Non-pigmented ciliary epithelial cell (primary cell): ENCODE results near the gene AMBRA1.

ENCODE experiments used
- DNase-seq: peaks from one replicate; pipeline ENCODE4 v3.0.0-alpha.2; 2010; ENCODE audit warnings: low read depth

AMBRA1 gene

DNA sequence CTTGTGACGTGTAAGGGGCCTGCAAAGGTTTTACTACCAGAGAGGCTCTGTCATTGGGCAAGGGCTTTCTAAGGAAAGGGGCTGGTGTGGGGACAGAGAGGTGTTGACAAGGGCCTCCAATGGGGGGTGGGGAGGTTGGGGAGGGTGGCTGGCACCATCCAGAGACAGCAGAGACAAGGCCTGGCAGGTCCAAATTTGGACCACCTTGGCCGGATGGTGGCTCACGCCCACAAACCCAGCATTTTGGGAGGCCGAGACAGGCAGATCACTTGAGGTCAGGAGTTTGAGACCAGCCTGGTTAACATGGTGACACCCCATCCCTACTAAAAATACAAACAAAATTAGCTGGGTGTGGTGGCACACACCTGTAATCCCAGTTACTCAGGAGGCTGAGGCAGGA lies 200.1 kb downstream of the AMBRA1 start:
- DNase-seq = no peak

DNA sequence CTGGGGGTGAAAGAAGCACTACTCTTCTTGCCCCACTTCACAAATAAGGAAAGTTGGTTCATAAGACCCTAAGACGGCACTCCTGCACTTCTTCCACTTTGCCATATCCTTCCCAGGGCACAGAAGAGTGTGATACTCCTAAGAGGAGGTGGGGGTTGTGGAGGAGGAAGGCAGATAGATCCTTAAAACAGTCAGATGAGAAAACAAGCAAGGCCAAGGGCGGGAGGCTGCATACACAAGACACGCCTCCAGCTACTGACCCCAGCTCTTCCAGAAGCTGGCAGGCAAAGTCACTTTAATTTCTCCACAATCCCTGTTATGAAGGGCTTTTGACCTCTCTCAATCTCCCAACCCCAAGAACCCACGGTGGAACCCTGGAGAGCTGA lies 200.6 kb downstream of the AMBRA1 start:
- no peak for DNase-seq

DNA sequence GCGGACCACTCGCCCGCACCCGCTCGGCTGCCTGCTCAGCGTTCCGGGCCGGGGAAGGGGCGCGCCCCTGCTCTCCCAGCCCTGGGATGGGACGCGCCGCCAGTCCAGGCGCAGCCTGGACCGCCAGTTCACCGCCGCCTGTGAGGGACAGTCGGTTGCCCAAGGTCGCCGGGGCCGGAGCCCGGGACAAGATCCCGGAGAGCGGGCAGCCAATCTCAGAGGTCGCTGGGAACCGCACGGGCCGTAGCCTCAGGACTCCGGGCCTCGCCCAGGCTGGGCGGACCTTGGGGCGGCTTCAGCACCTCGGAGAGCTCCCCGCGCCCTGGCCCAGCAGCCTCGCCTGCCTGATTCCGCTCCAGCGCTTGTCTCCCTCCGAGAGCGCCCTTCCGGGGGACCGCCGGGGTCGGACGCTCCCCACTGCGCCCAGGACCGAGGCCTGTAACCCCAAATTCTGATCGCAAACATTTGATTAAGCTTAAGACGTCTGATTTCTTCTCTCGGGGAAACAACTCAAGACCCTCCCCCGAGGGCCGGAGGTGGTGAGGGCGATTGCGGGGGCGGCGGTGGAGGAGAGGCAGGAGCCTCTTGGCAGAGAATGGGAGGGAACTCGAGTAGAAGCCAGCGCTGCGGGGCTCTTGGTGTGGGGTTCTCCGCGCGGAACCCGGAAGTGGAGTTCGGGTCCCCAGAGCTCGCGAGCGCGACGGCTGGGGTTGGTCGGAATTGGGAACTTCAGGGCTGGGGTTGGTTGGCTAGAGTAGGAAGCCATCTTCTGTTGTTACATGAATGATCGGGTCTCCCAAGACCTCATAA lies 201.2 kb downstream of the AMBRA1 start:
- no peak for DNase-seq

DNA sequence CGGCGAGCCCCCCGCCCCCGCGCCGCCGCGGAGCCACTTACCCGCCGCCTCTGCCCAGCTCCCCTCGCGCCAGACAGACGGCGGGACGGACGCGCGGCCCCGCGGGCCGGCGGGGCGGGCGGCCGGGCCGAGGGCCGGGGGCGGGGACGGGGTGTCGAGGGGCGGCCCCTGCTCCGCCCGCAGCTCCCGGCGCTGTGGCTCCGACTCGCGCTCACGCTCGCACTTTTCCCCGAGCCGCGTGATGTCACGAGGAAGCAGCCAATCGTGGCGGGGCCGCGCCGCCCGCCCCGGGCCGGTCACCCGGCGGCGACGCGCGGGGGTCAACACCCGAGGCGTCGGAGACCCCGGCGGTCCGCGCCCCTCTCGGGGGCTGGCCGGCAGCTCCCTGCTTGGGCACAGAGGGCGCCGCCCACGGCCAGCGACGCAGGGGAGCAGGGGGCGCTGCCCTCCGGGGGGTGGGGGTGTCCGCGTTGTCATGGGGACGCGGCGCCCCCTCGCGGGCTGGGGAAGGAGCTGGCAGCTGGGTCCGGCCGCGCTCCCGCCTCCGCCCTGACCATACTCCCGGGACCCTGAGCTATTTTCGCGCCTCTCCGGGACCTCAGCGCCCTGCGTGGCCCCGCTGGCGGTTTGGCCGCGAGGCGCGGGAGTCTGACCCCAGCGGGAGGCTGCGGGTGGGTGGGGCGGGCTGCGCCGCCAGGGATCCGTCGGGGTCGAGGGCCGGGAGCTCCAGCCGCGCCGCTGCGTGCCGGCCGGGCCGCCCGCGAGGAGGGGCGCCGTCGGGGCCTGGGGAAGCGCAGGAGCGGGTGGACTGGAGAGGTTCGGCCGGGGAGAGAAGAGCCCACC lies 202.0 kb downstream of the AMBRA1 start, which contains the start of gene CHRM4:
TSS of gene CHRM4 (minus strand) at position 199 of the 843 bp plus-strand sequence. CDS start 5,219 bp downstream, outside the sequence.
- no peak for DNase-seq

DNA sequence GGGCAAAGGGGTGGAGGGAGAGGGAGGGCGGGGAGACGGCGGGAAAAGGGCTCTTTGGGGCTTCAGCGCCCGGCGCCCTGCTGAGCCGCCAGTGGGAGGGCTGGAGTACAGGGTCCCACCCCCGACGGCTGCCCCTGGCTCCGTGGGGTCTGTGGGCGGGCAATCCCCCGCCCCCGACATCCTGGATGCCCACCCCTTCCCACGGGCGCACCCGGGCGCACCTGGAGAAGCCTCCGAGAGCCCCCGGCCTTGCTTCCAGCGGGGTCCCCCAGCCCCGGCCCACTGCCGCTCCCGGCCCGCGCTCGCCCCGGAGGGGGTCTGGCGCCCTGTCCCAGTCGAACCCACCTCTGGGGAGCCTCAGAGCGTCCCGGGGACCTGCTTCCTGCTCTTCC lies 202.6 kb downstream of the AMBRA1 start:
- no peak for DNase-seq

DNA sequence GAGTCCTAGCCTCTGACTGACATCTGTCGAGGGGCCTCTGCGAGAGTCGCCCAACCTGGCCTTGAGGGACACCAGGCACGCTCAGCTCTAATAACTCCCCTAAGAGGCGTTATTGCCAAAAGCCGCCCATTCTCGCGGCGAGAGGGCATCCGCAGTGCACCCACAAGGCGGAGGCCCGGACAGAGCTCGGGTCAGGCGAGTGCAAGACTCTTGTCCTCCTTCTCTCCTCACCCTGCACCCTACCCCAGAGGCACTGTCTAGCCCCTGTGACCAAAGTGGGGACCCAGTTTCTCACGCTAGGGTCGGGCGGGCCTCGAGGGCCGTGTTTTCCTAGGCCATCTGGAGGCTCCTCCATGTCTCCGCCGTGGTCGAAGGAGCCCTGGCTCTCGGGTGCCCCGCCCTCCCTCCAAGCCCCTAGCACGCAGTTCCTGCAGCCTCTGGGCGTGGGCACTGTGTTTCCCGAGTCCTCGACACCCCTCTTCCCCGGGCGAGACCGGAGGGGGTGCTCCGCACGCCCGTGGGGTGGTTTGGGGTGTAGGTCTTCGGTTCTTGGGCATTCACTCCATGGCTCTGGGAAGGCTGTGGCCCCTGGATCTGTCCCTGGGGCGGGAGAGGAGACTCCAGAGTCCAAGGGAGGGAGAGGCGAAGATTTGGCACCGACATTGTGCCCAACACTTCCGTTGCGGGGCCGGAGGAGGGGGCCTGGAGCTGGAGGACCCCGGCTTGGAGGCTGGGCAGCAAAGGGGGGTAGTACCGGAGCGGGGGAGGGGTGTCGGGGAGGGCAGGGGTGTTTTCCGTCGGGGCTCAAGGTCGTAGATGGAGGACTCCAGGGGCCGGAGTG lies 203.3 kb downstream of the AMBRA1 start:
- no peak for DNase-seq

DNA sequence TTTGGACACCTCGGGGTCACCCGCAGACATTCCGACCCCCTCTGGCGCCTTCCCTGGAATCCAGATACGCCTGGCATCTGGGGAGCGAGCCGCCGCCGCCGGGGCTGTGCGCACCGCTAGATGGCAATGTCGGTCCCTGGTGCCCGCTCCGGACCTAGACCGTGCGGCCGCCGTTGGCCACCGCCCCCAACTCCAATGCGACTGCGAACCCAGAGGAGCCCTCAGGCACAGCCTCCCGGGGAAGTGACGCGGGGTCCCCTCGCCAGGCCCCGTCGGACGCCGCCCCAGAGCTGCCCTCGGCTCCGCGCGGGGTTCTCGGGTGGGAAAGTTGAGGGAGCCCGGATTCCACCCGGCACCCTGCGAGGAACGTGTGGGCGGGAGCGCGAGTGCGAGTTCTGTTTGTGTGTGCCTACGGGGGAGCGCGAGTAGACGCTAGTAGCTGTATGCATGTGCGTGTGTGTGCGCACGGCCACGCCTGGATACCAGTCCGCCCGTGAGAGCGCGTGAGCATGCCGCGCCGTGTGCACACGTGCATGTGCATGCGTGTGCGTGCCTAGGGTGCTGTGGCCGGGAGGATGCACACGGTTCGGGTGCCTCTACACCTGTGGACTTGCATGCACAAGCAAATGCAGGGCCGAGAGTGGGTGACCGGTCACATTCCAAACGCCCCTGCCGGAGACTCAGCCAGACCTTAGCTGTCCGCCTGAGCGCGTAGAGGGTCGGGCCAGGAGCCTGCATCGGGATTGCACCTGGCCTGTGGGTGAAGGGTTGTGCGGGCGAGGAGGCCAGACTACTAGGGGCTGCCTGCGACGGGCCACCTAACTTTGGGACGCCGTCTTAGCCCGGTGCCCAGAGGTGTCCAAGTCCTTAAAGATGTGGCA lies 204.1 kb downstream of the AMBRA1 start:
- DNase-seq = no peak

DNA sequence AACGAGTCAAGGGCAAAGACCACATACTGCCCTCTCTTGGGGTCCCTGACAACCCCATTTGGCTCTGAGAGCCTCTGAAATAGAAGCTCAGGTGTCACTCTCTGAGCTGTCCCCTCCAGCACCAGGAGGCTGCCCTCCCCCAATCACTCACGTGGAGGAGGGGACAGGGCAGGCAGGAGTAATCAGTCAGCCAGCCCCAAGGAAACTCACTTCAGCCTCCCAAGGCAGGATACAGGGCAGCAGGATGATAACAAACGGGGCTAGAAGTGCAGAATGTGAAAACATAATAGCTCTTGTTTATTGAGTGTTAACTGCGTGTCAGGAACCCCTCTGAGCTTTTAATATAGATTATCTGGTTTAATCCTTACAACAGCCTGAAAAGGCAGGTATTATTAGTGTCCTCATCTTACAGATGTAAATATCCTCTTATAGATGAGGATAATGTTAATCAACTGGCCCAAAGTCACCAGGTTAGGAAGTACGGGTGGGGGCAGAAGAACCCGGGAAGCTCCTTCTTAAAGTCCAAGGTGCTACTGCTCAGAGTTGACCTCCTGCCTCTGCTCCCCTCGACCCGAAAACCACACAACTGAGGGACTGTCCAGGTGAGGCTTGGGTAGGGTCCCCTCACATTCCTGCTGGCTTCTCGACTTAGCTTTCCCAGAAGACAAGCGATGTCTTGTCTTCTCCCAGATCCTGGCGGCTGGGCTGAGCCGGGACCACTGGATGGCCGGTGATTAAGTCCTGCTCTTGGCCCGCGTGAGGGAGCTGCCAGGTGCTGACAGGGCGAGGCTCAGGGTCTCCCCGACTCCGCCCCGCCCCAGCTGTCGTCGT lies 205.0 kb downstream of the AMBRA1 start:
- no peak for DNase-seq

DNA sequence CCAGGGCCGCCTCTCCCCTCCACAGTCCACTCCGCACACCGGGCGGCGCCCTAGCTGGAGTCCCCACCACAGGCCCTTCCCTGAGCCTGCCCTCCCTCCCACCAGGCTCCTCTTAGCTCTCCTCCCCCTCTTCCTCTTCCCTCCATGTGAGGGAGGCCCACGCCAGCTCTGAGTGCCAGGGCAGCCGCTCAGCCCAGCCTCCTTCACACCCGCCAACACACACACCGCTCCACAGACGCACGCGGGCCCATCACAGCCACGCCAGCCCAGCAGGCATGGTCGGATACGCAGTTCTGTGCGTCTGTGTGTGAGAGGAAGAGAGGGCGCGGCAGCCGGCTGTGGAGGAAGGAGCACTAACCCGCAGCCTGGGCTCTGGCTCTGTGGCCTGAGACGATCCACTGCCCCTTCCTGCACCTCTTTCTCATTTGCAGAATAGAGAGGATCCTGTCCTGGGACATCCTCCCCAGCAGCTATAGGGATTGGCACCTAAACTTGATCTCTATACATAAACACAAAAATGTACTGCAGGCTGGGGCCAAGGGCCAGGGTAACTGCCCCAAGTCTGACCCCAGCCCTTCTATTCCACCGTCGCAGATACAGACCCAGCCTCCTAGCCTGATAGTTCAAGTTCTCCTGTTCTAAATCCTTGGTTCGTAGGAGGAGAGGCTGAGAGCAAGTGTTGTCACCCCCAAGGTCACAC lies 205.8 kb downstream of the AMBRA1 start:
- DNase-seq = no peak

DNA sequence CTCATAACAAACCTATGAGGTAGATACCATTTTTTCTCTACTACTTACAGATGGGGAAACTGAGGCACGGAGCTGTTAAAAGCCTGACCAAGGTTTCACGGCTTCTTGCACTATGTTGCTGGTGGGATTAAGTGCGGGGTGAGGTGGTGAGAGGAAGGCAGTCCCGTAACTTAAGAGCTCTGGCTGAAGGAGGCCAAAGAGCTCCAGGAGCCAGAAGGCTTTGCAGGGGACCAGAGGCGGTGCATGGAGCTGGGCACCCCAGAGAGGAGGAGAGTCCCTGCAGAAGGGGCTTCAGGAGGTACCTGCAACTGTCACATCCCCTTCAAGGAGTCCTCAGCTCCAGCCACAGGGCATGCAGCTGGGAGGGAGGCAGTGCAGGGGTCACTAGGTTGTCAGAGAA lies 206.4 kb downstream of the AMBRA1 start:
- DNase-seq = no peak

DNA sequence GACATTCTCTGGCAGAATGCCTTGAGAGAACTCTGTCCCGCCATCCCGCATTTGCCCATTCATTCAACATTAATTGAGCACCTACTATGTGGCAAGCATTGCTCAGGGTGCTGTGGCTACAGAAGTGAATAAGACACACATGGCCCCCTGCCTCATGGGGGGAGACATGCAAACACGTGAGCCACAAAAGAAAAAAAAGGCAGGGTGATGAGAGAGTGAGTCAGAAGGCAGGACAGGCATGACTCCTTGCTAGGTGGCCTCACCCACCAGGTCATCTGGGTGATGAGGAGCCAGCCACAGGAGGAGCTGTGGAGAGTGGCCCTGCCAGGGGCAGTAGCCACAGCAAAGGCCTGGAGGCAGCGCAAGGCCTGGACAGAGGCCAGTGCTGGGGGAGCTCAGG lies 207.1 kb downstream of the AMBRA1 start:
- no peak for DNase-seq

DNA sequence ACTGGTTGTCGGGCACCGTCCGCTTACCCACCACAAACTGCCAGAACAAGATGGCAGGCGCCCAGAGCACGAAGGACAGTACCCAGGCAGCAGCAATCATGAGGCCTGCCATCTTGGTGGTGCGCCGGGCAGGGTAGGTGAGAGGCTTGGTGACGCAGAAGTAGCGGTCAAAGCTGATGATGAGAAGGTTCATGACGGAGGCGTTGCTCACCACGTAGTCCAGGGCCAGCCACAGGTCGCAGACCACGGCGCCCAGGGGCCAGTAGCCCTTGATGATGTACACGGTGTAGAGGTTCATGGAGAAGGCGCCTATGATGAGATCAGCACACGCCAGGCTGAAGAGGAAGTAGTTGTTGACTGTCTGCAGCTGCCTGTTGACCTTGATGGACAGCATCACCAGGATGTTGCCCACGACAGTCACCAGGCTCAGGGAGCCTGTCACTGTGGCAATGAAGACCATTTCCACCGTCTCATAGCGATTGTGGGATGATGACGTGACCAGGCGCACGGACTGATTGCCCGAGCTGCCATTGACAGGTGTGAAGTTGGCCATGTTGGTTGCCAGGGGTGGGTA lies 207.7 kb downstream of the AMBRA1 start:
- DNase-seq = no peak

DNA sequence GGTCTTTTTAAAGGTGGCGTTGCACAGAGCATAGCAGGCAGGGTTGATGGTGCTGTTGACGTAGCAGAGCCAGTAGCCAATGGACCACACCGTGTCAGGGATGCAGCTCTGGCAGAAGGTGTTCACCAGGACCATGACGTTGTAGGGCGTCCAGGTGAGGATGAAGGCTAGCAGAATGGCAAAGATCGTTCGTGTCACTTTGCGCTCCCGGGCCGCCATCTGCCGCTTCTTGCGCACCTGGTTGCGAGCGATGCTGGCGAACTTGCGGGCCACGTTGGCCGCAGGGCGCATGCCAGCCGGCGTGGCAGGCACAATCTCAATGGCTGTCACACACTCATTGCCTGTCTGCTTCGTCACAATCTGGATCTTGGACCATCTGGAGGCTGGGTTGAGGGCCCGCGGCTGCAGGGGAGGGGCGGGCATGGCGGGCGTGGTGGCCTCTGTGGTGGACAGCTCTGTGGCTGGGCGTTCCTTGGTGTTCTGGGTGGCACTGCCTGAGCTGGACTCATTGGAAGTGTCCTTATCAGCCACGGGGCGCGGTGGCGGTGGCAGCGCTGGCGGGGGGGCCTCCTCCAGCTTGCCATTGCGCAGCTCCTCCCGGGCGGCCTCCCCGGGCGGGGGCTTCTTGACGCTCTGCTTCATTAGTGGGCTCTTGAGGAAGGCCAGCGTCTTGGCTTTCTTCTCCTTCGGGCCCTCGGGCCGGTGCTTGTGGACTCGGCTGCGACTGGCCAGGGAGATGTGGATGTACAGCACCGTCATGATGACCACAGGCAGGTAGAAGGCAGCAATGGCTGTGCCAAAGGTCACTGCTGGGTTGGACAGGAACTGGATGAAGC lies 208.4 kb downstream of the AMBRA1 start:
- no peak for DNase-seq

DNA sequence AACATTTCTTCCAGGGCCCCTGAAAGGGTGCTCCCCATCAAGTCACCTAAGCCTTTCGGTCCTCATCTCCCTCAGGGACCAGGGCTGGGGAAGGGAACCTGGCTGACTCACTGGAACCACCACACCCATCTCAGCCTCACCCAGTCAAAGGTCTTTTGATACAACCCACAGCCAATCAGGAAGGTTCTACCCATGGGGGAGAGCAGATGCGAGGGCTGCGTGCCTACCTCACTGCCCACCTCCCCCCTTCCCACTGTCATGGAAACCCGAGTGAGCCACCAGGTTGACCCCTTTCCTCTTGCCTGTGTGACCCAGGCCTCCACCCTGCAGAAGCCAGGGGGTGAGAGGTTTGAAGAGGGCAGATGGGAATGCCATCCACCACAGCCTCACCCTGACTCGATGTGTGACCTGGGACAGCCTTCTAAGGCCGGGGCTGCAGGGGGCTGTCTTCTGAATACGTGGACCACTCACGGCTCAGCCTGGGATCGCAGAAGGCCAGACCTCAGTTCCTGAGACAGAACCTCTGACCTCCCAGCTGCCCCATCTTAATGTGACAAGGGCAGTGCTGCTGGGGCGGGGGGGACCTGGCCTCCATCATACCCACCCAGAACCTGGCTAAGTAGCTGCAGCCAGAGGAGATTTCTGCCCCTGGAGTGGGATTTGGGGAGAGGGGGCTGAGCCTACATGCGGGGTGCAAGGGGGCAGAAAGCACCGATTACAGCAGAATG lies 209.7 kb downstream of the AMBRA1 start:
- DNase-seq = no peak

DNA sequence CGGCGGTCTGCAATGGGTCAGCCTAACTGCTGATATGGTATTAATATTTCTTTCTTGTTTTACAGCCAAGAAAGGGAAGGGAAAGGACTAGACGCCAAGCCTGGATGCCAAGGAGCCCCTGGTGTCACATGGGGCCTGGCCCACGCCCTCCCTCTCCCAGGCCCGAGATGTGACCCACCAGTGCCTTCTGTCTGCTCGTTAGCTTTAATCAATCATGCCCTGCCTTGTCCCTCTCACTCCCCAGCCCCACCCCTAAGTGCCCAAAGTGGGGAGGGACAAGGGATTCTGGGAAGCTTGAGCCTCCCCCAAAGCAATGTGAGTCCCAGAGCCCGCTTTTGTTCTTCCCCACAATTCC lies 210.4 kb downstream of the AMBRA1 start:
- no peak for DNase-seq

DNA sequence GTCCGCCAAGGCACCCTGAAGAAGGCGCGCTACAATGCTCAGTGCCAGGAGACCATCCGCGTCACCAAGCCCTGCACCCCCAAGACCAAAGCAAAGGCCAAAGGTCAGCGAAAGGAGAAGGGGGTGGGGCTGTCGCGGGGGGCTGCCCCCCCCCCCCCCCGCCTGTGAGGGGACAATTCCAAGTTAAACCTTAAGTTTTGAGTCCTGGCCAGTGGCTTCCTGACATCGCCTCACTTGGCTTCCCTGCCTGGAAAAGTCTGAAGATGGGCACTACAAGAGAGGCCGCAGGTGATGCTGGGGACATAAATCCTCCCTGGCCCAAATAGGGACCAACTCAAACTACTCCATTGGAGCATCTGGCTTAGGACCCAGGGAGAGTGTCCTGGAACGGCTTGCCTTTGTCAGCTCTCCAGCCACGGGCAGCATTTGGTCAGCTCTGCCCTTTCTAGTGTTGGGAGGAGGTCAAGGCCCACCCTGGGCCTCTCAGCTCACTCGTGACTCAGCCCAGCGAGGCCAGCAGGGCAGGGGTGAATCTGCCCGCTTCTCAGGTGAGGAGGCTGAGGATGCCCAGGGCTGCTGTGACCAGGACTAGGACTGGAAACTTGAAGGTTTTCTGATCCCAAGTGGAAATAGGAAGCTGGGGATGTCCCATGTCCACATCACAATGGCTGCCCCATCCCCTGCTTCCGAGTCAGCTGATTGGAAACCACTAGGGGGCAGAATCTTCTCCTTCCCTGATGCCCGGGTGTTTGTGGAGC lies 211.0 kb downstream of the AMBRA1 start:
- DNase-seq = no peak
